Measurements from ENCODE around the gene HMHB1. TPM values are rescaled to one million over a fixed set of nuclear protein-coding genes. Genes with fewer than 3 reads are reported as not detected.

Gene HMHB1
- total and polyA plus RNA-seq, 7 donors = not detected

GRCh38 chr5:143776951-143777350 is 35.0 kb upstream of the HMHB1 start:
- DNase-seq (no peak), ATAC-seq (no peak)
- Histone ChIP-seq H3K4me1 (no peaks in the 10 kb centered on the region), H3K27ac (no peak overlapping the region), H3K9me3 (no peaks in the 10 kb centered on the region), H3K4me3 (no peak overlapping the region), H3K27me3 (ENCODE audit: insufficient read depth in 3 of 3, low read length in 2 of 3) (no peaks in the 10 kb centered on the region), H3K36me3 (ENCODE audit: insufficient read depth in 1 of 2, low read depth in 1 of 2) (no peaks in the 10 kb centered on the region)
- WGBS, 3 donors = 78 to 97% (median 84%) methylated on average over 4 of the region's 4 CpGs
- intact Hi-C loops (cut with DNase I) = no loop called here
- TF ChIP-seq CTCF (IDR thresholded peaks at IDR 0.05) = no peak

- no peak for DNase-seq
- WGBS, 3 donors = 97 to 100% (median 97%) methylated on average over 2 of the region's 2 CpGs
- H3K9me3 ChIP-seq = no peaks in the 10 kb centered on the region
These were observed 32.5 kb upstream of the HMHB1 start for GRCh38 chr5:143779506-143779905.

GRCh38 chr5:143781993-143782520 is 29.9 kb upstream of the HMHB1 start:
- intact Hi-C loops (cut with DNase I) = no loop called here
- Histone ChIP-seq H3K27ac (no peak overlapping the region), H3K4me3 (no peak overlapping the region), H3K36me3 (ENCODE audit: insufficient read depth in 1 of 2, low read depth in 1 of 2) (no peaks in the 10 kb centered on the region), H3K27me3 (ENCODE audit: insufficient read depth in 3 of 3, low read length in 2 of 3) (no peaks in the 10 kb centered on the region), H3K9me3 (no peaks in the 10 kb centered on the region), H3K4me1 (no peaks in the 10 kb centered on the region)
- no peak for TF ChIP-seq CTCF (IDR thresholded peaks at IDR 0.05)
- WGBS, 3 donors = 48 to 58% (median 56%) methylated on average over 2 of the region's 2 CpGs
- ATAC-seq (no peak), DNase-seq (no peak)

More at GRCh38 chr5:143779506-143779905, 32.5 kb upstream of the HMHB1 start:
- Histone ChIP-seq H3K36me3 (ENCODE audit: insufficient read depth in 1 of 2, low read depth in 1 of 2) (no peaks in the 10 kb centered on the region), H3K4me1 (no peaks in the 10 kb centered on the region), H3K27me3 (ENCODE audit: insufficient read depth in 3 of 3, low read length in 2 of 3) (no peaks in the 10 kb centered on the region), H3K4me3 (no peak overlapping the region), H3K27ac (no peak overlapping the region)
- TF ChIP-seq CTCF (IDR thresholded peaks at IDR 0.05) = no peak
- no peak for ATAC-seq
- intact Hi-C loops (cut with DNase I) = no loop called here

- Histone ChIP-seq H3K9me3 (no peaks in the 10 kb centered on the region), H3K4me3 (no peak overlapping the region), H3K27ac (no peak overlapping the region), H3K4me1 (no peaks in the 10 kb centered on the region), H3K27me3 (ENCODE audit: insufficient read depth in 3 of 3, low read length in 2 of 3) (no peaks in the 10 kb centered on the region), H3K36me3 (ENCODE audit: insufficient read depth in 1 of 2, low read depth in 1 of 2) (no peaks in the 10 kb centered on the region)
- WGBS, 3 donors = 38 to 55% (median 51%) methylated on average over 3 of the region's 3 CpGs
- intact Hi-C loops (cut with DNase I) = no loop called here
- DNase-seq (no peak), ATAC-seq (no peak)
- no peak for TF ChIP-seq CTCF (IDR thresholded peaks at IDR 0.05)
These were observed 29.2 kb upstream of the HMHB1 start for GRCh38 chr5:143782588-143783386.

All from psoas muscle (tissue), 8 donors.